Measurements from ENCODE around the gene MRNIP.

GRCh38 chr5:179798771-179799643 is 59.6 kb downstream of the MRNIP start:
- TF ChIP-seq, protein P1, sequence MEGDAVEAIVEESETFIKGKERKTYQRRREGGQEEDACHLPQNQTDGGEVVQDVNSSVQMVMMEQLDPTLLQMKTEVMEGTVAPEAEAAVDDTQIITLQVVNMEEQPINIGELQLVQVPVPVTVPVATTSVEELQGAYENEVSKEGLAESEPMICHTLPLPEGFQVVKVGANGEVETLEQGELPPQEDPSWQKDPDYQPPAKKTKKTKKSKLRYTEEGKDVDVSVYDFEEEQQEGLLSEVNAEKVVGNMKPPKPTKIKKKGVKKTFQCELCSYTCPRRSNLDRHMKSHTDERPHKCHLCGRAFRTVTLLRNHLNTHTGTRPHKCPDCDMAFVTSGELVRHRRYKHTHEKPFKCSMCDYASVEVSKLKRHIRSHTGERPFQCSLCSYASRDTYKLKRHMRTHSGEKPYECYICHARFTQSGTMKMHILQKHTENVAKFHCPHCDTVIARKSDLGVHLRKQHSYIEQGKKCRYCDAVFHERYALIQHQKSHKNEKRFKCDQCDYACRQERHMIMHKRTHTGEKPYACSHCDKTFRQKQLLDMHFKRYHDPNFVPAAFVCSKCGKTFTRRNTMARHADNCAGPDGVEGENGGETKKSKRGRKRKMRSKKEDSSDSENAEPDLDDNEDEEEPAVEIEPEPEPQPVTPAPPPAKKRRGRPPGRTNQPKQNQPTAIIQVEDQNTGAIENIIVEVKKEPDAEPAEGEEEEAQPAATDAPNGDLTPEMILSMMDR (IDR thresholded peaks at IDR 0.05): no peak
- TF ChIP-seq POLR2A (IDR thresholded peaks at IDR 0.05): no peak
